ENCODE results near the gene C2CD4D.

Gene C2CD4D

GRCh38 chr1:151816548-151817352, 22.9 kb downstream of the C2CD4D start:
- Mint-ChIP-seq H3K27me3 (peaks cover 33% of the 10 kb centered on the region), H3K9me3 (no peaks in the 10 kb centered on the region), H3K4me3 (no peak overlapping the region), H3K27ac (no peak overlapping the region), H3K4me1 (no peaks in the 10 kb centered on the region), H3K36me3 (no peaks in the 10 kb centered on the region)
- no peak for ATAC-seq

- no peak overlapping the region for H3K4me3 Mint-ChIP-seq
- peaks cover 33% of the 10 kb centered on the region for H3K27me3 Mint-ChIP-seq
- H3K9me3 Mint-ChIP-seq: no peaks in the 10 kb centered on the region
- no peak for ATAC-seq
- no peak overlapping the region for H3K27ac Mint-ChIP-seq
- no peaks in the 10 kb centered on the region for H3K36me3 Mint-ChIP-seq
- no peaks in the 10 kb centered on the region for H3K4me1 Mint-ChIP-seq
Measured at GRCh38 chr1:151815716-151816327, 23.8 kb downstream of the C2CD4D start.

- ATAC-seq: no peak
- Mint-ChIP-seq H3K36me3 (no peaks in the 10 kb centered on the region), H3K9me3 (no peaks in the 10 kb centered on the region)
Measured at GRCh38 chr1:151814971-151815545, 24.6 kb downstream of the C2CD4D start.

GRCh38 chr1:151814426-151814825, 25.2 kb downstream of the C2CD4D start:
- Mint-ChIP-seq H3K9me3 (no peaks in the 10 kb centered on the region), H3K4me3 (no peak overlapping the region), H3K27ac (no peak overlapping the region), H3K36me3 (no peaks in the 10 kb centered on the region), H3K4me1 (no peaks in the 10 kb centered on the region), H3K27me3 (peaks cover 33% of the 10 kb centered on the region)
- no peak for ATAC-seq

More at GRCh38 chr1:151814971-151815545, 24.6 kb downstream of the C2CD4D start:
- Mint-ChIP-seq H3K27ac (no peak overlapping the region), H3K27me3 (peaks cover 33% of the 10 kb centered on the region), H3K4me3 (no peak overlapping the region), H3K4me1 (no peaks in the 10 kb centered on the region)

GRCh38 chr1:151813271-151813977, 26.2 kb downstream of the C2CD4D start:
- Mint-ChIP-seq H3K27me3 (peaks cover 33% of the 10 kb centered on the region), H3K9me3 (no peaks in the 10 kb centered on the region), H3K36me3 (no peaks in the 10 kb centered on the region), H3K4me3 (no peak overlapping the region), H3K27ac (no peak overlapping the region), H3K4me1 (no peaks in the 10 kb centered on the region)
- no peak for ATAC-seq

- Mint-ChIP-seq H3K27me3 (peaks cover 19% of the 10 kb centered on the region), H3K4me3 (no peak overlapping the region), H3K9me3 (no peaks in the 10 kb centered on the region), H3K27ac (no peak overlapping the region), H3K36me3 (no peaks in the 10 kb centered on the region), H3K4me1 (peaks cover 7% of the 10 kb centered on the region)
- ATAC-seq: no peak
Measured at GRCh38 chr1:151811181-151811580, 28.4 kb downstream of the C2CD4D start.

- H3K4me3 Mint-ChIP-seq: no peak overlapping the region
- ATAC-seq: no peak
- H3K27me3 Mint-ChIP-seq: peaks cover 8% of the 10 kb centered on the region
- H3K27ac Mint-ChIP-seq: no peak overlapping the region
- peaks cover 7% of the 10 kb centered on the region for H3K4me1 Mint-ChIP-seq
- no peaks in the 10 kb centered on the region for H3K9me3 Mint-ChIP-seq
- H3K36me3 Mint-ChIP-seq: no peaks in the 10 kb centered on the region
Measured at GRCh38 chr1:151809985-151810556, 29.5 kb downstream of the C2CD4D start.

GRCh38 chr1:151809290-151809984, 30.2 kb downstream of the C2CD4D start:
- no peak overlapping the region for H3K4me3 Mint-ChIP-seq
- H3K9me3 Mint-ChIP-seq: no peaks in the 10 kb centered on the region
- no peak for ATAC-seq
- peaks cover 12% of the 10 kb centered on the region for H3K4me1 Mint-ChIP-seq
- H3K36me3 Mint-ChIP-seq: no peaks in the 10 kb centered on the region
- no peak overlapping the region for H3K27ac Mint-ChIP-seq
- H3K27me3 Mint-ChIP-seq: peaks cover 1% of the 10 kb centered on the region

- H3K4me1 Mint-ChIP-seq: peaks cover 20% of the 10 kb centered on the region
- no peak for ATAC-seq
- no peaks in the 10 kb centered on the region for H3K9me3 Mint-ChIP-seq
- H3K36me3 Mint-ChIP-seq: no peaks in the 10 kb centered on the region
- no peak overlapping the region for H3K4me3 Mint-ChIP-seq
- H3K27ac Mint-ChIP-seq: no peak overlapping the region
- no peaks in the 10 kb centered on the region for H3K27me3 Mint-ChIP-seq
Measured at GRCh38 chr1:151807766-151808165, 31.9 kb downstream of the C2CD4D start.

- no peaks in the 10 kb centered on the region for H3K36me3 Mint-ChIP-seq
- no peak overlapping the region for H3K27ac Mint-ChIP-seq
- H3K9me3 Mint-ChIP-seq: no peaks in the 10 kb centered on the region
- H3K4me3 Mint-ChIP-seq: no peak overlapping the region
- ATAC-seq: no peak
- peaks cover 20% of the 10 kb centered on the region for H3K4me1 Mint-ChIP-seq
- no peaks in the 10 kb centered on the region for H3K27me3 Mint-ChIP-seq
Measured at GRCh38 chr1:151807131-151807530, 32.5 kb downstream of the C2CD4D start.

GRCh38 chr1:151806170-151806569, 33.5 kb downstream of the C2CD4D start:
- peaks cover 20% of the 10 kb centered on the region for H3K4me1 Mint-ChIP-seq
- no peak overlapping the region for H3K4me3 Mint-ChIP-seq
- no peaks in the 10 kb centered on the region for H3K36me3 Mint-ChIP-seq
- no peaks in the 10 kb centered on the region for H3K9me3 Mint-ChIP-seq
- H3K27ac Mint-ChIP-seq: no peak overlapping the region
- ATAC-seq: no peak
- H3K27me3 Mint-ChIP-seq: no peaks in the 10 kb centered on the region

GRCh38 chr1:151805066-151805820, 34.4 kb downstream of the C2CD4D start, which contains the start of gene LINGO4:
TSS of gene LINGO4 (minus strand) at chr1:151805419. CDS start at chr1:151802704, 2,715 bp downstream.
- H3K4me1 Mint-ChIP-seq: peaks cover 20% of the 10 kb centered on the region
- ATAC-seq: no peak
- no peaks in the 10 kb centered on the region for H3K9me3 Mint-ChIP-seq
- H3K4me3 Mint-ChIP-seq: no peak within 1 kb of the TSS
- no peak within 1 kb of the TSS for H3K27ac Mint-ChIP-seq
- peaks cover 7% of the 10 kb centered on the region for H3K27me3 Mint-ChIP-seq
- H3K36me3 Mint-ChIP-seq: no peaks in the 10 kb centered on the region

- no peak overlapping the region for H3K27ac Mint-ChIP-seq
- ATAC-seq: no peak
- H3K4me3 Mint-ChIP-seq: no peak overlapping the region
- peaks cover 18% of the 10 kb centered on the region for H3K27me3 Mint-ChIP-seq
- no peaks in the 10 kb centered on the region for H3K36me3 Mint-ChIP-seq
- no peaks in the 10 kb centered on the region for H3K9me3 Mint-ChIP-seq
- peaks cover 25% of the 10 kb centered on the region for H3K4me1 Mint-ChIP-seq
Measured at GRCh38 chr1:151803915-151804314, 35.7 kb downstream of the C2CD4D start.

GRCh38 chr1:151803164-151803563, 36.5 kb downstream of the C2CD4D start:
- no peaks in the 10 kb centered on the region for H3K9me3 Mint-ChIP-seq
- H3K36me3 Mint-ChIP-seq: peaks cover 4% of the 10 kb centered on the region
- no peak for ATAC-seq
- peaks cover 25% of the 10 kb centered on the region for H3K4me1 Mint-ChIP-seq
- H3K27ac Mint-ChIP-seq: no peak overlapping the region
- no peak overlapping the region for H3K4me3 Mint-ChIP-seq
- H3K27me3 Mint-ChIP-seq: peaks cover 18% of the 10 kb centered on the region

All from stimulated activated memory B cell treated with anti-CD40 and anti-IgM and Interleukin-4, amounts not matched to agents 10 μg/mL and 1 μg/mL and 100 μg/mL, for 72 hours (primary cell).